LNCaP clone FGC (cell line): ENCODE results near the gene MAGI1.

Source experiments
- DNase-seq: peaks from one replicate; pipeline ENCODE4 v3.0.0-alpha.2; 2011; ENCODE audit warnings: low read depth
- H3K4me3 ChIP-seq: 2 replicates; pipeline ENCODE4 v1.5.1; 2011; ENCODE audit warnings: mild to moderate bottlenecking, low read depth, low read length, control low read depth
- CTCF ChIP-seq: IDR thresholded peaks from 2 replicates; pipeline ENCODE4 v1.5.1; 2012; ENCODE audit warnings: mild to moderate bottlenecking; ENCODE audit not compliant: control insufficient read depth, insufficient read depth; ENCODE audit errors: extremely low read depth

MAGI1 gene

GRCh38 chr3:65339192-65339740 is 699.5 kb downstream of the MAGI1 start:
- no peak for DNase-seq
- no peak overlapping the region for H3K4me3 ChIP-seq
- TF ChIP-seq CTCF: no peak

- DNase-seq: no peak
- no peak overlapping the region for H3K4me3 ChIP-seq
- no peak for TF ChIP-seq CTCF
Observed at GRCh38 chr3:65338571-65338970, 700.1 kb downstream of the MAGI1 start.

GRCh38 chr3:65335587-65335986 is 703.1 kb downstream of the MAGI1 start:
- TF ChIP-seq CTCF: no peak

GRCh38 chr3:65334045-65334665 is 704.6 kb downstream of the MAGI1 start:
- TF ChIP-seq CTCF: peak; percentile 15; the same call in 1 of the 2 replicates
- no peak for DNase-seq
- no peak overlapping the region for H3K4me3 ChIP-seq

More at GRCh38 chr3:65335587-65335986, 703.1 kb downstream of the MAGI1 start:
- DNase-seq: no peak
- no peak overlapping the region for H3K4me3 ChIP-seq

- DNase-seq: peak; percentile 56
- H3K4me3 ChIP-seq: no peak overlapping the region
- TF ChIP-seq CTCF: no peak
Observed at GRCh38 chr3:65331730-65332129, 707.0 kb downstream of the MAGI1 start.

GRCh38 chr3:65330072-65330471 is 708.6 kb downstream of the MAGI1 start:
- DNase-seq: no peak
- H3K4me3 ChIP-seq: no peak overlapping the region
- no peak for TF ChIP-seq CTCF

- H3K4me3 ChIP-seq: no peak overlapping the region
- DNase-seq: no peak
Observed at GRCh38 chr3:65328148-65328547, 710.6 kb downstream of the MAGI1 start.

More at GRCh38 chr3:65328148-65328547, 710.6 kb downstream of the MAGI1 start:
- no peak for TF ChIP-seq CTCF
